Measurements from ENCODE around the gene SLC2A11. TPM values are rescaled to one million over a fixed set of nuclear protein-coding genes. Genes with fewer than 3 reads are reported as not detected.
"Not testable (repeated sequence)": the region's sequence is repeated elsewhere in the genome, so short reads cannot be mapped to it uniquely, and the experiment has no call there.

Gene SLC2A11
- total RNA-seq, 1 donor from 2014 or later, result 10.5 TPM

DNA sequence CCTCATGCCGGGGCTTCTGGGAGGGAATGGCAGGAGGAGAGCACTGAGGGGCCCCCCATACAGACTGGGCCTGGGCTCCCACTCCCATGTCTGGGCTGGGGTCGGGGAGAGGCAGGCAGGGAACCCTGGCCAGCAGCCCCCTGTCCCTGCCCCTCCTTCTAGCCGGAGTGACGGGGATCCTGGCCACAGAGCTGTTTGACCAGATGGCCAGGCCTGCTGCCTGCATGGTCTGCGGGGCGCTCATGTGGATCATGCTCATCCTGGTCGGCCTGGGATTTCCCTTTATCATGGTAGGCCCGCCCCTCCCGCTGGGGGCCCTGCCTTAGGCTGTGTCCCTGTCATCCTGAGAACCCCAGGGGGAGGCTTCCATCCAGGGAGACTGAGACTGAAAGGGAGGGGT, 26.5 kb downstream of the SLC2A11 start:
- DNase-seq (ENCODE audit: extremely low read depth, low read depth, low spot score), result no peak

DNA sequence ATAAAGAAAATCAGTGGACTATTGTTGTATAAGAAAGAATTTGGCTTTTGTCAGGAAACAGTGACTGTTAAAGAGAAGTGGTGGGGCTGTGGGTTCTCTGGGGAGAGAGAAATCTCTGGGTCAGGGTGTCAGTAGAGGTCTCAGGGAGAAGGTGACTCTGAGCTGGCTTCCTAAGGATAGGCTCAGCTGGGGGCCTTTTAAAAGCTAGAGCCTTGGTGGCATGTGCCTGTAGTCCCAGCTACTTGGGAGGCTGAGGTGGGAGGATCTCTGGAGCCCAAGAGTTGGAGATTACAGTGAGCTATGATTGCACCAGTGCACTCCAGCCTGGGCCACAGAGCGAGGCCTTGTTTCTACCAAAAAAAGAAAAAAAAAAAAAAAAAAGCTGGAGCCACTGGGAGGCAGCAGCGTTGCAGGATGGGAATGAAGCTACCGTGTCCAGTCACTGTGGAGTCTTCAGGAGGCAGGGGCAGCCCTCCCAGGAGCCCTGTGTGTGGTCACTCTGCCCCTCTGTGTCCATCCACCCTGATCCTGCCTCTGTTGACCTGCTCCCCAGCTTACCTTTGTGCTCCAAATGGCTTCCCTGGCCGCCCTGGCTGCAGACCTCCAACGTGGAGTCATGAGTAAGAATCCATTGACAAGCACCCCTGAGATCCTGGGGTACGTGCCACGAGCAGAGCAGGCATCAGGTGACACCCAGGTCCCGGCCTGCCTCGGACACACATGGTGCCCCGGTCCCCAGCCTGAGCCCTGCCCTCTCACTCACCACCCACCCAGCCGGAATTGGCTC, 31.1 kb downstream of the SLC2A11 start:
- DNase-seq (ENCODE audit: extremely low read depth, low read depth, low spot score), result no peak

DNA sequence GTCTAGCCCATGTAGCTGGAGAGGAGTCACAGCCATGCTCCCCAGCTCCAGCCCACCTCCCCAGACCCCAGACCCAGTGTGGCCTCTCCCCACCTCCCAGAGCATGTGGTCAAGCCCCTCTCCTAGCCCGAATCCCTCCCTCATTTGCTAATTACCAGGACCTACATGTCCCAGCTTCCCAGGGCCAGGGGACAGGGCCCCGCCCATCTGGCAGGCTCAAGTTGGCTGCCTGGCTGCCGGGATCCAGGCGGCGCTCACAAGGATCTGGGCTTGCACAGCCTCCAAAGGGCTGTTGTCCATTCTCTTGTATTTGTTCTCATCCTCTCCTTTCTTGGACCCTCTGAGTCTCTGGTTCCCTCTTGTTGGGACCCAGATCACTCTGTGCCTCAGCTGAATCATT, 31.9 kb downstream of the SLC2A11 start:
- no peak for DNase-seq (ENCODE audit: extremely low read depth, low read depth, low spot score)

DNA sequence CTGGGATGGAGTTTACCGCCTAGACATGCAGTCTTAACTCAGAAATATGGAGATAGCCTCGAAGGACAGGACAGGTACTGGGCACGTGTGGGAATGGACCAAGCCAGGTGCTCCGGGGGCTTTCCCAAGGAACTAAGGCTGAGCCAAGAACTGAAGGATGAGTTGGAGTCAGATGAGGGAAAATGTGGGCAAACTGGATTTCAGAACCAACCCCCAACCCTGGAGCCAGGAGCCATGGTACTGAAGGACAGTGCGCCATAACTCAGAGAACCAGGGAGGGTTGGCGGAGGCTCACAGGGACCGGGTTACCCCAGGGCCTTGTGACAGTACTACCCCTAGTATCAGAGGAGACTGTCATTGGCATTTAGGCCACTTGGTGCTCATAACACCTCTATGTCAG, 34.1 kb downstream of the SLC2A11 start:
- no peak for DNase-seq (ENCODE audit: extremely low read depth, low read depth, low spot score)

DNA sequence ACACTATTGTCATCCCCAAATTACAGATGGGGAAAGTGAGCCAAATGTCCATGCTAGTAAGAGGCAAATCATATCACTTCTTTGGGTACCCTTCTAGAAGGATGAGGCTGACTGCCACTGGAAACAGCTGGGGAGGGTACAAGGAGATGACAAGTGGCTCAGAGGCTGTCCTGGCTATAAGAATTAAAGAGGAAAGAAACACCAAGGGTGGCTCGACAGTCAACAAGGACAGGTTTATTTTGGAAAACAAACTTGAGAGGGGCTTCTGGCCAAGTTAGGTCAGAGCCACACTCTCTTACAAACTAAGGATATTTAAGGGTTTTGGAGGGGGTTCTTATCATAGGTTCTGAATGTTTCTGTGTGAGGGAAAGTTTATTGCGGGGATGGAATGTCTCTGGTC, 34.5 kb downstream of the SLC2A11 start:
- no peak for DNase-seq (ENCODE audit: extremely low read depth, low read depth, low spot score)

DNA sequence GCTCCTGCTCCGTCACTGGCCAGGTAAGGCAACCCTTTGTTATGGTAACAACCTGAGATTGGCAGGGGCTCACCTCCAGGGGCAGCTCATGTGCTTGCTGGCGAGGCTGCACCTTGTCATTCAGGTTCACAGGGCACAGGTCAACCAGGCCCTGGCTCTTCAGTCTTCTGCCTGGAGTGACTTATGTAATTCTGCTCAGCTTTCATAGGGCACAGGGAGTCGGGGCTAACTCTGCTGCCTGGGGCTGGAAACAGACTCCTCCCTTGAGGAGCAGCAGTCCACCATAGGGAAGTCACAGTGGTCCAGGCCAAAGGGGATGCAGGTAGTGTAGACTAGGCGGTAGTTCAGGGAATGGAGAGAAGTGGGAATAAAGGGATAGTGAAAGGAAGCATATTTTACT, 35.0 kb downstream of the SLC2A11 start:
- no peak for DNase-seq (ENCODE audit: extremely low read depth, low read depth, low spot score)

DNA sequence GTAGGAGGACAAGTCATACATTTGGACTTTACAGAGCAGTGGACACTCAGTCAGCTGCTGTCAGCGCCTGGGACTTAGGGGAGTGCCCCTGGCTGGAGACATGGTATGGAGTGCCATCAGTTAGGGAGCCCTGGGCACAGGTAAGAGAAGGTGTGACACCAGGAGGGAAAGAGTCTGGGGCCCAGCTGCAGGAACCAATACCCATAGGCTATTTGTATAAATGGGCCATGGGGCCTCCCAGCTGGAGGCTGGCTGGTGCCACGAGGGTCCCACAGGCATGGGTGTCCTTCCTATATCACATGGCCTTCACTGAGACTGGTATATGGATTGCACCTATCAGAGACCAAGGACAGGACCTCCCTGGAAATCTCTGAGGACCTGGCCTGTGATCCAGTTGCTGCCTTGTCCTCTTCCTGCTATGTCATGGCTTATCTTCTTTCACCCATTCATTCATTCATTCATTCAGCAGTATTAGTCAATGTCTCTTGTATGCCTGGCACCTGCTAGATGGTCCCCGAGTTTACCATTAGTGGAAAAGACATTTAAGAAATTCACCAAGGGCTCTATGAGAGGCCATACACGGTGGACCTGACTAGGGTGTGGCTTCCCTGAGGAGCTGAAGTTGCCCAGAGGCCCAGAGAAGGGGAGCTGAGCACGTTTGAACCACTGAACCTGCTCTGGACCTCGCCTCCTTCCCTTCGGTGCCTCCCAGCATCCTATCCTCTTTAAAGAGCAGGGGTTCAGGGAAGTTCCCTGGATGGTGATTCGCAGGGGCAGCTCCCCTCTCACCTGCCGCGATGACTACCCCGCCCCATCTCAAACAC, 35.7 kb downstream of the SLC2A11 start:
- no peak for DNase-seq (ENCODE audit: extremely low read depth, low read depth, low spot score)

DNA sequence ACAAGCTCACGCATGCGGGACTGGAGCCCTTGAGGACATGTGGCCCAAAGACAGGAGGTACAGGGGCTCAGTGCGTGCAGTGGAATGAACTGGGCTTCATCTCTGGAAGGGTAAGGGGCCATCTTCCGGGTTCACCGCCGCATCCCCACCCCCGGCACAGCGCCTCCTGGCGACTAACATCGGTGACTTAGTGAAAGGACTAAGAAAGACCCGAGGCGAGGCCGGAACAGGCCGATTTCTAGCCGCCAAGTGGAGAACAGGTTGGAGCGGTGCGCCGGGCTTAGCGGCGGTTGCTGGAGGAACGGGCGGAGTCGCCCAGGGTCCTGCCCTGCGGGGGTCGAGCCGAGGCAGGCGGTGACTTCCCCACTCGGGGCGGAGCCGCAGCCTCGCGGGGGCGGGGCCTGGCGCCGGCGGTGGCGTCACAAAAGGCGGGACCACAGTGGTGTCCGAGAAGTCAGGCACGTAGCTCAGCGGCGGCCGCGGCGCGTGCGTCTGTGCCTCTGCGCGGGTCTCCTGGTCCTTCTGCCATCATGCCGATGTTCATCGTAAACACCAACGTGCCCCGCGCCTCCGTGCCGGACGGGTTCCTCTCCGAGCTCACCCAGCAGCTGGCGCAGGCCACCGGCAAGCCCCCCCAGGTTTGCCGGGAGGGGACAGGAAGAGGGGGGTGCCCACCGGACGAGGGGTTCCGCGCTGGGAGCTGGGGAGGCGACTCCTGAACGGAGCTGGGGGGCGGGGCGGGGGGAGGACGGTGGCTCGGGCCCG, 36.5 kb downstream of the SLC2A11 start, which contains the start of gene MIF:
Gene MIF, plus strand, starts transcription at position 439 of the 765 bp plus-strand sequence. Its CDS starts 92 bp downstream, at position 531.
- DNase-seq (ENCODE audit: extremely low read depth, low read depth, low spot score), result peak; percentile 34

DNA sequence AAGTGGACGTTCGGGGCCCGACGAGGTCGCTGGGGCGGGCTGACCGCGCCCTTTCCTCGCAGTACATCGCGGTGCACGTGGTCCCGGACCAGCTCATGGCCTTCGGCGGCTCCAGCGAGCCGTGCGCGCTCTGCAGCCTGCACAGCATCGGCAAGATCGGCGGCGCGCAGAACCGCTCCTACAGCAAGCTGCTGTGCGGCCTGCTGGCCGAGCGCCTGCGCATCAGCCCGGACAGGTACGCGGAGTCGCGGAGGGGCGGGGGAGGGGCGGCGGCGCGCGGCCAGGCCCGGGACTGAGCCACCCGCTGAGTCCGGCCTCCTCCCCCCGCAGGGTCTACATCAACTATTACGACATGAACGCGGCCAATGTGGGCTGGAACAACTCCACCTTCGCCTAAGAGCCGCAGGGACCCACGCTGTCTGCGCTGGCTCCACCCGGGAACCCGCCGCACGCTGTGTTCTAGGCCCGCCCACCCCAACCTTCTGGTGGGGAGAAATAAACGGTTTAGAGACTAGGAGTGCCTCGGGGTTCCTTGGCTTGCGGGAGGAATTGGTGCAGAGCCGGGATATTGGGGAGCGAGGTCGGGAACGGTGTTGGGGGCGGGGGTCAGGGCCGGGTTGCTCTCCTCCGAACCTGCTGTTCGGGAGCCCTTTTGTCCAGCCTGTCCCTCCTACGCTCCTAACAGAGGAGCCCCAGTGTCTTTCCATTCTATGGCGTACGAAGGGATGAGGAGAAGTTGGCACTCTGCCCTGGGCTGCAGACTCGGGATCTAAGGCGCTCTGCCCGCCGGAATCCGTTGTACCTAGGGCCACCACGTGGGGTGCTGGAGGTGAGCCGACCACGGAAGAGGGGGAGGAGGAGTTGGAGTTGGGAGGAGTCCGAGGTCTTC, 37.3 kb downstream of the SLC2A11 start:
- DNase-seq (ENCODE audit: extremely low read depth, low read depth, low spot score), result no peak

DNA sequence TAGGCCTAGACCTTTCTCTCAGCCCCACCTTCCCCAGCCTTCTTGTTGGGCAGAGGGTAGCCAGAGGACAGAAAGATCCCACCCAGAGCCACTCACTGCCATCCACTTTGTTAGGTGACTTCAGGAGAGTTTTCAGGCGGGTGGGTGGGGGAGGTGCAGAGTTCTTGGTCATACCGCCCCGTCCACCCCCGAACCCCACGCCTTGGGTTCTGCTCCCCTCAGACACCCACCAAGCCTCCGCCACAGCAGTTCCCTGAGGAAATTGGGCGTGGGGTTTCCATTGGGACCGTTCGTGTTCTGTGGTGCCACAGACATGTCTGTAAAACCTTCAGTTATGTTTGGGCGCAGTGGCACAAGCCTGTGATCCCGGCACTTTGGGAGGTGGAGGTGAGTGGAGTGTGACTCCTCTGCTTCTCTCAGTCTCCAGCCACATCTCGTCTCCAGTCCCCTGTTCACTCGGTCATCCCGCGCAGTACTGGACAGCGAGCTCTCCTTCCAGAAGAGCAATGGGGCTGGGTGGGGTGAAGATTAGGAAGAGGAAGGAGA, 38.0 kb downstream of the SLC2A11 start:
- no peak for DNase-seq (ENCODE audit: extremely low read depth, low read depth, low spot score)

DNA sequence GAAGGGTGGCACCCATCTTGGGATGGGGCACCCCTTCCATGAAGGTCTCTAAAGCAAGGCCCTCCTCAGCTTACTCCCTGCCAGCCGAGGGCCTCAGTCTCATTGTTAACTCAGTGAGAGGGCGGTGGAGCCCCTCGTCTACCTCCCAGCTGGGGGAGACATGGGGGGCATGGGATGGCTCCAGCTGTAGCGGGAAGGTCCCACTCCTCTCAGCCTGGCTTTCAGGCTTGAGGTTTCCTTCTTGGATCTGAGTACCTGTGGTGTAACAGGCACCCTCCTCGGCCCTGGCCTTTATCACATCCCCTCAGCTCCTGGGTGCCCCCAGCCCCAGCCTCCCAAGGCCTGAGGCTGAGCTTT, 38.5 kb downstream of the SLC2A11 start:
- no peak for DNase-seq (ENCODE audit: extremely low read depth, low read depth, low spot score)

DNA sequence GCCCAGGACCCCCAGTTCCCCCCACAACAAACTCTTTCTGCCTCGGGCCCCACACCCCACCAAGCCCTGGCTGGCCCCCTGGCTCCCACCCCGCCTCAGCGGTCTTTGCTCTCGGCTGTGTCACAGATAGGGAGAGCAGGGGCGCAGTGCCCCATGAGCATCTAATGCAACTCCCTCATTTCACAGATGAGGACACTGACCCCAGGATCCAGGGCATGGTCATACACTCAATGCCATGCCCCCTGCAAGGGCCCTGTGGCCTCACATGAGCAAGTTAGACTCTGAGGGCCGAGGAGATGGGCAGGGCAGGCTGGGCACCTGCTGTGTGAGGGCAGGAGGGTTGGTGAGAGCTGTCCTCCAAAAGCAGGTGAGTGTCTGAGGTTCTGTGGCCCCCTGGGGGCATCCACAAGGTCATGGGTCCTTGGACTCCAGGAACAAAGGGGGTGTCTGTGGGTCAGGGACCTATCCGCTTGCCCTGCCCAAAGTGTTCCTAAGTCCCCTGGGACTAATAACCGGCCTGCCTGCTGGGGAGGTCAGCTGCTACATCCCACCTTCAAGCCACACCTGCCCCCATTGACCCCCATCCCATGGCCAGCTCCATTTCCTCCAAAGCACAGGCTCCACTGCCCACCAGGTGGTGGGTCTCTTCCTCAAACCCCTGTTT, 39.0 kb downstream of the SLC2A11 start:
- DNase-seq (ENCODE audit: extremely low read depth, low read depth, low spot score), result no peak

DNA sequence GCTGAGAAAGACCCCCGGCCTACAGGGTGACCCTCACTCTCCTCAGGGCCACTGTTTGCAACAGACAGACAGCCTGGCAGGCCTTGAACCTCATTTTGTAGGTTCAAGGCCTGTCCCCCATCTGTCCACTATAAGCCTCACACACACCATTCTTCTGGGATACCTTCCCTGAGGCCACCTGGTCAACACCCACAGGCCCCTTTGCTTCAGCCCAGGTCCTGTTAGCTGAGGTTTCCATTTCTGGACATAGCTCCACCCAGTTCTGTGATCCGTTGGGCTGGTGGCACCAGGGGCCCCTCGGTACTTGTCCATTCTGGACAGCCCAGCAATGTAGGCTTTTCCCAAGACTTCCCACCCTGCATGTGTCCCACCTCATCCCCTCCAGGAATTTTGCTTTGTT, 39.6 kb downstream of the SLC2A11 start:
- DNase-seq (ENCODE audit: extremely low read depth, low read depth, low spot score), result no peak

DNA sequence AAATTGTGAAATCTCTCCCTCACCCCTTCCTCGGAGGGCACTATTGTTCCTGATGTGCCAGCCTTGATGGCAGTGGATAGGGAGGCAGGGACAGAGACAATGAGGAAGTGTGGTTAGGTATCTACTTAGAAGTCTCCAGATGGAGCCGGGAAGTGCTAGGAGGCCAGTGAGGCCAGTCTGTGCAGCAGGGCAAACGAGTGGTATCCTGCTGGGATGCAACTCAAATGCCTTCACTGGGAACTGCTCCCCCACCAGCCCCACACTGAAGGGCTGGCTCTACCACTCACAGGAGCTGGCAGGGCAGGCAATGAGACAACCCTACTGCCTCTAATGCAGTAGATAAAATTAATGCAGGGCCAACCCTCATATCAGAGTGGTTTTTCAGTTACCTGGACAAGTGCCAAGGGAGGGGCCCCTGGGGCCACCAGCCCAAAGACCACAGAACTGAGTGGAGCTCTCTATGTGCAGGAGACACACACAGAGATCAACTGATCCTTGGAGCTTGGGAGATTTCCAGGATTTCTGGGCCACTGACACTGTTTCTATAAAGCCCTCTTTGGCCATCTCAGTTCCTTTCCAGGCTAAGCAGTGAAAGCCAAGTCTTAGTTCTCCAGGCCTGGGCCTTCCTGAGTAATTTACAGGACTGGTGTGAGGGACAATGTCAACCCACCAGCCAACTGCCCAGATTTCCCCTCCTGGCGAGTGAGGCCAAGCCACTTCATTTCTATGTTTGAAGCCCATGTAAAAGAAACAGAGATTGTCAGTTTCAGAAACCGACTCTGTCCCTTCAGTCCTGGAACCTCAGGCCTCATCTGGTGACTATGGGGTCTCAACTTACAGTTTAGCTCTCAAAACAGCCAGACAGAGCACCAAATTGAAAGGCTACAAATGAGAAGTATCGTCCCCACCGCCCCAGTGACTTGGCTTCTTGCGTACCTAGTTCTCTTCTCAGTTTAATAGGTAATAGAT, 40.6 kb downstream of the SLC2A11 start:
- DNase-seq (ENCODE audit: extremely low read depth, low read depth, low spot score), result no peak

DNA sequence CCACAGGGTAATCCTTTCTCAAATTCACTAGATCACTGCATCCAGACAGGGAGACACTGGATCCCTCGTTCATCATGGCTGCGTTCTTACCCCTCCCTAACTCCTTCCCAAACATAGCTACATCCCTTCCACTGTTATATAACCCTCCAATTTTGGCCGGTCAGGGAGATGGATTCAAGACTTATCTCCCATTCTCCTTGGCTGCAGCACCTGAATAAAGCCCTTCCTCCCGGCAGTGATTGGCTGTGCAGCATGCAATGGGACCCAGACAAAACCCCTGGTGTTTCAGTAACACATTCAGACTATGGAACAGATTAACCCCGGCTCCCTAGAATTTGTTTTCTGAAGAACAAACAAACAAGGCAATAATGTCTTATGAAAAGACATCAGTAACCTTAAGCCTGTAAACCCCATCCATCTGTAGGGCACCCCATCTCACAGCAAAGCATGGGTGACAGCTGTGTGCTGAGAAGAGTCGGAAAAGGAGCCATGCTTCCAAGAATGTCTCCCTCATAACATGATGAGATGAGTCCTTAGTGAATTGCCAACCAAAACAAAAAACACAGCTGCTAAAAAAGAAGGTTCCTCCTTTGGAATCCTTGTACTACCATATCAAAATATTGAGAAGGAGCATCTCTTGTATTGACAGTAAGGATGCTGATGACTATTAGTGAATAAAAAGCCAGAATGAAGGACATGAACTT, 41.5 kb downstream of the SLC2A11 start:
- no peak for DNase-seq (ENCODE audit: extremely low read depth, low read depth, low spot score)

DNA sequence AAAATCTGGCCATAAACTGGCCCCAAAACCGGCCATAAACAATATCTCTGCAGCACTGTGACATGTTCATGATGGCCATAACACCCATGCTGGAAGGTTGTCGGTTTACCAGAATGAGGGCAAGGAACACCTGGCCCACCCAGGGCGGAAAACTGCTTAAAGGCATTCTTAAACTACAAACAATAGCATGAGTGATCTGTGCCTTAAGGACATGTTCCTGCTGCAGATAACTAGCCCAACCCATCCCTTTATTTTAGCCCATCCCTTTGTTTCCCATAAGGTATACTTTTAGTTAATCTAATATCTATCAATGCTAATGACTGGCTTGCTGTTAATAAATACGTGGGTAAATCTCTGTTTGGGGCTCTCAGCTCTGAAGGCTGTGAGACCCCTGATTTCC, 42.6 kb downstream of the SLC2A11 start:
- not testable (repeated sequence) for DNase-seq (ENCODE audit: extremely low read depth, low read depth, low spot score)

DNA sequence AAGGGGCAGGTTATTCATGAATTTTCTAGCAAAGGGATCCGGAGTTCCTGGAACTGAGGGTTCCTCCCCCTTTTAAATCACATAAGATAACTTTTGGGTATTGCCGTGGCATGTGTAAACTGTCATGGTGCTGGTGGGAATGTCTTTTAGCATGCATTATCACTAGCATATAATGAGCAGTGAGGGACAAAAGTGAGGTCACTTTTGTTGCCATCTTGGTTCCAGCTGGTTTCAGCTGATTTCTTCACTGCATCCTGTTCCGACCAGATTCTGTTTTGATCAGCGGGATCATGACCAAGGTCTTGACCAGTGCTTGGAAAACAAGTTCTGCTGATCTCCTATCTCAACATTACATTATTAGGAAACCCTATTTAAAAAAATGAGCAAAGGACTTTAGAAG, 43.9 kb downstream of the SLC2A11 start:
- DNase-seq (ENCODE audit: extremely low read depth, low read depth, low spot score), result no peak

All from glomerular endothelial cell (primary cell).